HG03066 (cell line): ENCODE data around the gene NOXA1.

Experiments
- ATAC-seq: cut with Tn5 transposase; IDR thresholded peaks from one replicate; pipeline ENCODE4 v1.9.1; 2021; ENCODE audit warnings: low read depth; ENCODE audit not compliant: unreplicated experiment

The NOXA1 gene

GRCh38 chr9:137480686-137481683 lies 57.8 kb downstream of the NOXA1 start:
- no peak for ATAC-seq

GRCh38 chr9:137482094-137482781 lies 59.0 kb downstream of the NOXA1 start:
- ATAC-seq = no peak
